ENCODE results near the gene ELMO1. TPM values are rescaled to one million over a fixed set of nuclear protein-coding genes. Genes with fewer than 3 reads are reported as not detected.

The ELMO1 gene
- total and polyA plus RNA-seq, 10 of the 15 experiments (the other 5 are each of a cell fraction or from before 2014, with no cell fraction given) = 22.6 to 85.9 (median 56.6) TPM

- TF ChIP-seq ZBTB40 (IDR thresholded peaks at IDR 0.05; ENCODE audit: borderline replicate concordance) = no peak
- no peak for TF ChIP-seq IRF3 (IDR thresholded peaks at IDR 0.05)
- no peak for TF ChIP-seq ETV6 (conservative IDR thresholded peaks at IDR 0.05 in 1 of 2, IDR thresholded peaks at IDR 0.05 in 1 of 2; ENCODE audit: borderline replicate concordance in 1 of 2, low read depth in 1 of 2)
Measured at GRCh38 chr7:37369906-37370305, 78.8 kb downstream of the ELMO1 start (continued).

GRCh38 chr7:37368540-37368939 is 80.1 kb downstream of the ELMO1 start:
- no peak overlapping the region for H3K27ac ChIP-seq (ENCODE audit: control insufficient read depth, insufficient read depth)
- no peak overlapping the region for H3K4me2 ChIP-seq (ENCODE audit: control insufficient read depth, insufficient read depth)
- no peak overlapping the region for H3K9ac ChIP-seq (ENCODE audit: control insufficient read depth, insufficient read depth, low read length)
- FAIRE-seq (no peak), DNase-seq (ENCODE audit: low read depth, low spot score) (no peak), ATAC-seq (no peak)
- no peaks in the 10 kb centered on the region for H3K79me2 ChIP-seq (ENCODE audit: control insufficient read depth, insufficient read depth, low read length)
- intact Hi-C loops (cut with micrococcal nuclease; ENCODE audit: unreplicated experiment) = no loop called here
- TF ChIP-seq STAT1 (conservative IDR thresholded peaks at IDR 0.05) = no peak
- TF ChIP-seq NFYB (IDR thresholded peaks at IDR 0.05; ENCODE audit: insufficient read depth, low read depth, low read length) = no peak
- no peak for TF ChIP-seq TCF3 (IDR thresholded peaks at IDR 0.05; ENCODE audit: borderline replicate concordance, insufficient read depth, low read depth, low read length)
- no peak for TF ChIP-seq LARP7 (IDR thresholded peaks at IDR 0.05)
- no peak for TF ChIP-seq MLLT1 (IDR thresholded peaks at IDR 0.05)
- TF ChIP-seq MAX (IDR thresholded peaks at IDR 0.05; ENCODE audit: low read depth, low read length) = no peak
- no peak for TF ChIP-seq ATF3 (IDR thresholded peaks at IDR 0.05; ENCODE audit: borderline replicate concordance, extremely low read depth, low read depth, low read length)
- H3K4me3 ChIP-seq = no peak overlapping the region
- in situ Hi-C loops (cut with MboI) = no loop called here
- no peaks in the 10 kb centered on the region for H3K36me3 ChIP-seq (ENCODE audit: control insufficient read depth in 2 of 2, insufficient read depth in 2 of 2, low read length in 1 of 2)
- ChIA-PET POLR2A (no interaction called here), SMC1A (ENCODE audit: uncharacterized antibody, unreplicated experiment) (interaction anchor here (1.0 to 1.5 kb wide), 3 partner anchors 17 to 134 kb away, joined by 3 to 5 read pairs (median 5); no protein-coding TSS in a partner anchor), RAD21 (ENCODE audit: unreplicated experiment) (no interaction called here), CTCF (interaction anchor here (0.7 to 1.2 kb wide), 2 partner anchors 84 to 133 kb away, joined by 3 read pairs; no protein-coding TSS in a partner anchor)
- H4K20me1 ChIP-seq (ENCODE audit: control insufficient read depth, insufficient read depth) = no peaks in the 10 kb centered on the region
- BruUV-seq (replicated peaks) = no TSS peak
- 86% methylated on average over 1 of the region's 1 CpG for WGBS (ENCODE audit: insufficient coverage, insufficient replicate concordance, low lambda C conversion rate, missing lambda C conversion rate)
- no peak overlapping the region for H2AFZ ChIP-seq (ENCODE audit: control insufficient read depth, low read depth, low read length)
- H3K4me1 ChIP-seq (ENCODE audit: control insufficient read depth, insufficient read depth, low read length) = no peaks in the 10 kb centered on the region; the same call in 1 of the 2 replicates
- H3K9me3 ChIP-seq (replicated peaks; ENCODE audit: control insufficient read depth, insufficient read depth, low read length) = no peaks in the 10 kb centered on the region
- no peaks in the 10 kb centered on the region; a peak in 2 of 4 replicates for H3K27me3 ChIP-seq (replicated peaks in 1 of 2; ENCODE audit: control insufficient read depth in 2 of 2, insufficient read depth in 2 of 2, low read length in 1 of 2)

Data from GM12878 (cell line).